ENCODE data around the gene DCBLD2. TPM values are rescaled to one million over a fixed set of nuclear protein-coding genes. Genes with fewer than 3 reads are reported as not detected.
A peak's percentile ranks its signal among the peaks of the same experiment; 100 is the strongest.

Gene DCBLD2
- total RNA-seq, 2 experiments from 2014 or later = 11.9 to 12.0 TPM

DNA sequence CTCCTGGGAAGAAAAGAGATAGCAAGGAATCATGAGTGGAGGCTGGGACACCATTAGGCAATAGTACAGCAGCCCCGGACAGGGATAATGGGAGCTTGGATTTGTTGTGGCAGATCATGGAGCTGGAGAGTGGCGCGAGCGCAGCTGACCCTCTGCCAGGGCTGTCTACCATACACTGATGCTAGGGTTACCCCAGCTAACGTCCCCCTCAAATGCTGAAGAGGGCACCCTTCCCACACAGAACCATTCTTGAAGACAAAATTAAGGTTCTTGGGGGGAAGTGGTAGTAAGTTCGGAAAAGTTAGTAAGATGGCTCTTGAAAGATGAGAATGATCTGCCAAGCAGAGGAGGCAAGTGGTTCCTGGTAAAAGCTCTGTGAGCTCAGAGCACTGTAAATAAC, 77.2 kb downstream of the DCBLD2 start:
- no peak overlapping the region for H2AFZ ChIP-seq (ENCODE audit: low read length)
- TF ChIP-seq, protein P1, sequence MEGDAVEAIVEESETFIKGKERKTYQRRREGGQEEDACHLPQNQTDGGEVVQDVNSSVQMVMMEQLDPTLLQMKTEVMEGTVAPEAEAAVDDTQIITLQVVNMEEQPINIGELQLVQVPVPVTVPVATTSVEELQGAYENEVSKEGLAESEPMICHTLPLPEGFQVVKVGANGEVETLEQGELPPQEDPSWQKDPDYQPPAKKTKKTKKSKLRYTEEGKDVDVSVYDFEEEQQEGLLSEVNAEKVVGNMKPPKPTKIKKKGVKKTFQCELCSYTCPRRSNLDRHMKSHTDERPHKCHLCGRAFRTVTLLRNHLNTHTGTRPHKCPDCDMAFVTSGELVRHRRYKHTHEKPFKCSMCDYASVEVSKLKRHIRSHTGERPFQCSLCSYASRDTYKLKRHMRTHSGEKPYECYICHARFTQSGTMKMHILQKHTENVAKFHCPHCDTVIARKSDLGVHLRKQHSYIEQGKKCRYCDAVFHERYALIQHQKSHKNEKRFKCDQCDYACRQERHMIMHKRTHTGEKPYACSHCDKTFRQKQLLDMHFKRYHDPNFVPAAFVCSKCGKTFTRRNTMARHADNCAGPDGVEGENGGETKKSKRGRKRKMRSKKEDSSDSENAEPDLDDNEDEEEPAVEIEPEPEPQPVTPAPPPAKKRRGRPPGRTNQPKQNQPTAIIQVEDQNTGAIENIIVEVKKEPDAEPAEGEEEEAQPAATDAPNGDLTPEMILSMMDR (conservative IDR thresholded peaks at IDR 0.05; ENCODE audit: low read length) = 0 out of 2 replicates have a peak, but pooled peaks have one; percentile 30
- no peak for TF ChIP-seq EZH2phosphoT487 (IDR thresholded peaks at IDR 0.05; ENCODE audit: borderline replicate concordance, low read depth, low read length)
- no peak overlapping the region for H3K4me2 ChIP-seq (ENCODE audit: low read length)
- no peaks in the 10 kb centered on the region for H3K4me1 ChIP-seq (ENCODE audit: insufficient read depth, low read length, poor library complexity, severe bottlenecking)
- no peaks in the 10 kb centered on the region for H3K9me2 ChIP-seq (ENCODE audit: insufficient read depth, low read length)
- CTCF ChIA-PET (ENCODE audit: unreplicated experiment) = interaction anchor here (0.6 to 1.0 kb wide), 2 partner anchors 11 to 19 kb away, joined by 3 read pairs; no protein-coding TSS in a partner anchor
- intact Hi-C loops (cut with micrococcal nuclease; ENCODE audit: unreplicated experiment) = loop anchor here (5.0 kb wide), 1 partner anchor 78 kb away; the partner anchor contains the start of gene DCBLD2
- no peaks in the 10 kb centered on the region for H4K20me1 ChIP-seq (ENCODE audit: insufficient read depth, low read length)
- BruUV-seq (replicated peaks) = no TSS peak
- no peak overlapping the region for H3K4me3 ChIP-seq (ENCODE audit: low read depth, low read length, poor library complexity, severe bottlenecking)
- no peaks in the 10 kb centered on the region for H3K36me3 ChIP-seq (ENCODE audit: insufficient read depth, low read length)
- no peak overlapping the region for H3K27ac ChIP-seq (ENCODE audit: low read depth, low read length, poor library complexity, severe bottlenecking)
- POLR2A ChIA-PET = interaction anchor here (0.5 to 1.9 kb wide), 2 partner anchors 8 to 77 kb away, joined by 3 to 4 read pairs; partner anchors contain the start of gene DCBLD2
- no peak for DNase-seq (ENCODE audit: low spot score)
- no peaks in the 10 kb centered on the region for H3K79me2 ChIP-seq (ENCODE audit: insufficient read depth, low read depth, low read length)
- H3K9me3 ChIP-seq (ENCODE audit: low read length) = no peaks in the 10 kb centered on the region

DNA sequence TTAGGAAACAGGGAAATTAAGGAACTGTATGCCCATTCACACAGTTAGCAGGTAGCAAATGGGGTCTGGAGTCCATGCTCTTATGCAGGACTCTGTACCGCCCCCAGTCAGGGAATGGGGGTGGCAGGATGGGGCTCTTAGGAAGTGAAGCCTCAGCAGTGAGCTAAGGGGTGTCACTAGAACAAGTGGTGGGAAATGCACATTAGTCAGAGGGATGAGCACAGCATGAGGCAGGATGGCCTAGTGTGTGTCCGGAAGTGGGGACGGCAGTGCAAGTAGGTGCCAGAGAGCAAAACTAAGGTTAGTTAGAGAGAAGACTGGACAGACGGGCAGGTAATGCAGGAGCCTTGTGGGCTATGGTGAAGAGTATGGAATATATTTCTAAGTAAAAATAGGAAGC, 77.7 kb downstream of the DCBLD2 start:
- Histone ChIP-seq H3K79me2 (ENCODE audit: insufficient read depth, low read depth, low read length) (no peaks in the 10 kb centered on the region), H3K9me2 (ENCODE audit: insufficient read depth, low read length) (no peaks in the 10 kb centered on the region), H3K4me1 (ENCODE audit: insufficient read depth, low read length, poor library complexity, severe bottlenecking) (no peaks in the 10 kb centered on the region), H3K36me3 (ENCODE audit: insufficient read depth, low read length) (no peaks in the 10 kb centered on the region), H4K20me1 (ENCODE audit: insufficient read depth, low read length) (no peaks in the 10 kb centered on the region), H3K9me3 (ENCODE audit: low read length) (no peaks in the 10 kb centered on the region), H2AFZ (ENCODE audit: low read length) (no peak overlapping the region), H3K27ac (ENCODE audit: low read depth, low read length, poor library complexity, severe bottlenecking) (no peak overlapping the region), H3K4me3 (ENCODE audit: low read depth, low read length, poor library complexity, severe bottlenecking) (no peak overlapping the region), H3K4me2 (ENCODE audit: low read length) (no peak overlapping the region)
- intact Hi-C loops (cut with micrococcal nuclease; ENCODE audit: unreplicated experiment) = loop anchor here (5.0 kb wide), 1 partner anchor 79 kb away; the partner anchor contains the start of gene DCBLD2
- no TSS peak for BruUV-seq (replicated peaks)
- ChIA-PET POLR2A (interaction anchor here (0.5 to 1.9 kb wide), 2 partner anchors 8 to 78 kb away, joined by 3 to 4 read pairs; partner anchors contain the start of gene DCBLD2), CTCF (ENCODE audit: unreplicated experiment) (interaction anchor here (1.0 kb wide), 1 partner anchor 19 kb away, joined by 3 read pairs; no protein-coding TSS in a partner anchor)
- TF ChIP-seq, protein P1 (conservative IDR thresholded peaks at IDR 0.05; ENCODE audit: low read length) = no peak
- TF ChIP-seq EZH2phosphoT487 (IDR thresholded peaks at IDR 0.05; ENCODE audit: borderline replicate concordance, low read depth, low read length) = no peak
- DNase-seq (ENCODE audit: low spot score) = no peak

DNA sequence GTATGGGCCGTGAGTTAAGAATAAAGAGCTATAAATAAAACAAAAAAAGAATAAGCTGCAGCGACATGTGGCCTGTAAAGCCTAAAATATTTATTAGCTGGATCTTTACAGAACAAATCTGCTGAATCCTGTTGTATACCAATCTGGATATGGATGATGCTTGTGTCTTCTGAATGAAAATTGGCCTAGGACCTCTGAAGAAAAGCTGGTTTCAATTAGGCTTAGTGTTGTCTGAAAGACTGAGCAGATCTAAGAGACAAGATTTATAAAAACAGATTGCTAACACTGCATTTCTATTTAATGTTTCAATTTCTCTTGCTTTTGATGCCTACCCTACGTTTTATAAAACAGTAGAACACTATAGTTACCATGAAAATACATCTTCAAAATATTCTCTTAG, 80.4 kb downstream of the DCBLD2 start:
- H2AFZ ChIP-seq (ENCODE audit: low read length) = no peak overlapping the region
- no peak overlapping the region for H3K27ac ChIP-seq (ENCODE audit: low read depth, low read length, poor library complexity, severe bottlenecking)
- ChIA-PET POLR2A (interaction anchor here (0.8 kb wide), 1 partner anchor 24 kb away, joined by 3 read pairs; no protein-coding TSS in a partner anchor), CTCF (ENCODE audit: unreplicated experiment) (no interaction called here)
- H3K4me3 ChIP-seq (ENCODE audit: low read depth, low read length, poor library complexity, severe bottlenecking) = no peak overlapping the region
- no peaks in the 10 kb centered on the region for H3K9me2 ChIP-seq (ENCODE audit: insufficient read depth, low read length)
- TF ChIP-seq, protein P1 (conservative IDR thresholded peaks at IDR 0.05; ENCODE audit: low read length) = no peak
- TF ChIP-seq EZH2phosphoT487 (IDR thresholded peaks at IDR 0.05; ENCODE audit: borderline replicate concordance, low read depth, low read length) = no peak
- H3K79me2 ChIP-seq (ENCODE audit: insufficient read depth, low read depth, low read length) = no peaks in the 10 kb centered on the region
- BruUV-seq (replicated peaks) = no TSS peak
- H3K4me1 ChIP-seq (ENCODE audit: insufficient read depth, low read length, poor library complexity, severe bottlenecking) = no peaks in the 10 kb centered on the region
- H3K36me3 ChIP-seq (ENCODE audit: insufficient read depth, low read length) = no peaks in the 10 kb centered on the region; the same call in 1 of the 2 replicates
- no peak for DNase-seq (ENCODE audit: low spot score)
- H3K4me2 ChIP-seq (ENCODE audit: low read length) = no peak overlapping the region
- H4K20me1 ChIP-seq (ENCODE audit: insufficient read depth, low read length) = no peaks in the 10 kb centered on the region
- H3K9me3 ChIP-seq (ENCODE audit: low read length) = no peaks in the 10 kb centered on the region
- intact Hi-C loops (cut with micrococcal nuclease; ENCODE audit: unreplicated experiment) = loop anchor here (5.0 kb wide), 1 partner anchor 81 kb away; the partner anchor contains the start of gene DCBLD2

All from OCI-LY7 (cell line).